Mammary epithelial cell (primary cell): Measurements from ENCODE around the gene TSPO2.

Source experiments
- CTCF ChIP-seq, 2 donors: IDR thresholded peaks in 1 of 2; conservative IDR thresholded peaks in 1 of 2; 2 replicates each; pipeline ENCODE4 v1.5.1; 2011 to 2012; ENCODE audit warnings: inconsistent platforms in 2 of 2, low read length in 2 of 2, mild to moderate bottlenecking in 2 of 2, control low read depth in 1 of 2, low read depth in 1 of 2; ENCODE audit not compliant: insufficient read depth in 1 of 2; ENCODE audit errors: extremely low read depth in 1 of 2
- EZH2 ChIP-seq: IDR thresholded peaks from 2 replicates; pipeline ENCODE4 v1.6.1; 2012; ENCODE audit warnings: low read length, inconsistent platforms, borderline replicate concordance

GRCh38 chr6:40996591-40997233, 45.6 kb upstream of the TSPO2 start:
- no peak for TF ChIP-seq CTCF (conservative IDR thresholded peaks at IDR 0.05 in 1 of 2, IDR thresholded peaks at IDR 0.05 in 1 of 2; ENCODE audit: extremely low read depth in 1 of 2, insufficient read depth in 1 of 2, low read depth in 1 of 2, low read length in 2 of 2)
- no peak for TF ChIP-seq EZH2
